HepG2 (cell line): ENCODE results near the gene SPTBN4. TPM values are rescaled to one million over a fixed set of nuclear protein-coding genes. Genes with fewer than 3 reads are reported as not detected.

Experiments
- AGO1 ChIP-seq: fragments of 200-400 bp; formaldehyde crosslinking; IDR thresholded peaks from 2 replicates; pipeline ENCODE4 v1.6.1; 2017; ENCODE audit warnings: mild to moderate bottlenecking, low read depth, low read length, moderate library complexity; ENCODE audit not compliant: poor library complexity, severe bottlenecking
- FOXM1 ChIP-seq: sonication (generic); formaldehyde crosslinking; IDR thresholded peaks from 2 replicates; pipeline ENCODE4 v1.5.0; 2020; ENCODE audit warnings: missing genetic modification reagents
- GLI4 ChIP-seq: sonication (generic); formaldehyde crosslinking; IDR thresholded peaks from 2 replicates; pipeline ENCODE4 v1.5.1; 2020; ENCODE audit warnings: missing genetic modification reagents, mild to moderate bottlenecking, moderate library complexity, borderline replicate concordance
- HIVEP1 ChIP-seq: sonication (generic); formaldehyde crosslinking; IDR thresholded peaks from 2 replicates; pipeline ENCODE4 v1.4.0; 2020; ENCODE audit warnings: mild to moderate bottlenecking, missing genetic modification reagents
- JDP2 ChIP-seq: sonication (generic); formaldehyde crosslinking; IDR thresholded peaks from 2 replicates; pipeline ENCODE4 v1.8.1; 2022; ENCODE audit warnings: missing genetic modification reagents, borderline replicate concordance
- KDM5A ChIP-seq: fragments of 200-600 bp; sonication (generic); IDR thresholded peaks from 2 replicates; pipeline ENCODE4 v1.7.0; 2018; ENCODE audit warnings: antibody characterized with exemption, mild to moderate bottlenecking, low read length, borderline replicate concordance
- NPAS2 ChIP-seq: sonication (generic); formaldehyde crosslinking; IDR thresholded peaks from 2 replicates; pipeline ENCODE4 v1.8.0; 2022; ENCODE audit warnings: mild to moderate bottlenecking, missing genetic modification reagents, borderline replicate concordance
- PHF21A ChIP-seq: sonication (generic); formaldehyde crosslinking; IDR thresholded peaks from 2 replicates; pipeline ENCODE4 v1.5.0; 2020; ENCODE audit warnings: mild to moderate bottlenecking, missing genetic modification reagents
- SAP130 ChIP-seq: IDR thresholded peaks from 2 replicates; pipeline ENCODE4 v1.6.1; 2016; ENCODE audit warnings: low read depth
- ZBTB7A ChIP-seq: sonication (generic); formaldehyde crosslinking; IDR thresholded peaks from 2 replicates; pipeline ENCODE4 v1.8.0; 2022; ENCODE audit warnings: mild to moderate bottlenecking, missing genetic modification reagents
- ZNF20 ChIP-seq: sonication (generic); formaldehyde crosslinking; IDR thresholded peaks from 2 replicates; pipeline ENCODE4 v1.4.0; 2020; ENCODE audit warnings: mild to moderate bottlenecking, moderate library complexity, missing genetic modification reagents
- ZNF354B ChIP-seq: sonication (generic); formaldehyde crosslinking; IDR thresholded peaks from 2 replicates; pipeline ENCODE4 v1.8.0; 2022; ENCODE audit warnings: mild to moderate bottlenecking, missing genetic modification reagents
- ZNF737 ChIP-seq: sonication (generic); formaldehyde crosslinking; IDR thresholded peaks from 2 replicates; pipeline ENCODE4 v1.5.0; 2020; ENCODE audit warnings: missing genetic modification reagents, mild to moderate bottlenecking, borderline replicate concordance
- ZNF747 ChIP-seq: sonication (generic); formaldehyde crosslinking; IDR thresholded peaks from 2 replicates; pipeline ENCODE4 v1.8.1; 2023; ENCODE audit warnings: missing genetic modification reagents, mild to moderate bottlenecking, borderline replicate concordance
- ZNF883 ChIP-seq: sonication (generic); formaldehyde crosslinking; IDR thresholded peaks from 2 replicates; pipeline ENCODE4 v1.5.1; 2020; ENCODE audit warnings: mild to moderate bottlenecking, missing genetic modification reagents; ENCODE audit errors: not compliant biosample characterization
- polyA plus RNA-seq, 8 experiments: library from polyadenylated mRNA; depleted of rRNA in 3 of 8; stranded (reverse) in 7 of 8; unstranded in 1 of 8; fragments of >200 nt; fragmentation: Illumina TruSeq in 4 of 8; extraction: Trizol in 4 of 8; gene quantifications; 2 replicates each; pipeline versions ENCODE4 v1.2.1 to v1.2.3, GENCODE V29; 2011 to 2016; ENCODE audit warnings: low read depth in 4 of 8, missing spikeins in 1 of 8, mixed read lengths in 1 of 8; ENCODE audit not compliant: insufficient read depth in 1 of 8
- total RNA-seq, 5 experiments: library from RNA; depleted of rRNA; stranded (reverse); fragments of >200 nt; fragmentation: Illumina TruSeq; extraction: Trizol; gene quantifications; 2 replicates each; pipeline ENCODE4 v1.2.3, GENCODE V29; 2016; ENCODE audit warnings: low read depth in 1 of 5
- TF ChIP-seq, protein P1 (sequence below): sonication (generic); formaldehyde crosslinking; IDR thresholded peaks from 2 replicates; pipeline ENCODE4 v1.5.1; 2020; ENCODE audit warnings: missing genetic modification reagents, mild to moderate bottlenecking, borderline replicate concordance
- TF ChIP-seq, protein P2 (sequence below), 2 experiments: sonication (generic) in 1 of 2; formaldehyde crosslinking in 1 of 2; IDR thresholded peaks; 2 replicates each; pipeline versions ENCODE4 v1.6.1 to v1.9.0; 2014 to 2022; ENCODE audit warnings: antibody characterized with exemption in 1 of 2, borderline replicate concordance in 1 of 2, inconsistent platforms in 1 of 2, low read depth in 1 of 2, missing genetic modification reagents in 1 of 2
- TF ChIP-seq, protein P3 (sequence below): IDR thresholded peaks from 2 replicates; pipeline ENCODE4 v1.6.1; 2016; ENCODE audit warnings: mild to moderate bottlenecking, missing biosample characterization, missing genetic modification reagents
- TF ChIP-seq, protein P4 (sequence below): sonication (generic); formaldehyde crosslinking; IDR thresholded peaks from 2 replicates; pipeline ENCODE4 v1.4.0; 2020; ENCODE audit warnings: missing genetic modification reagents

SPTBN4 gene
- total and polyA plus RNA-seq, 2 of the 13 experiments (the other 11 are each of a cell fraction or from before 2014, with no cell fraction given): 0.11 TPM

DNA sequence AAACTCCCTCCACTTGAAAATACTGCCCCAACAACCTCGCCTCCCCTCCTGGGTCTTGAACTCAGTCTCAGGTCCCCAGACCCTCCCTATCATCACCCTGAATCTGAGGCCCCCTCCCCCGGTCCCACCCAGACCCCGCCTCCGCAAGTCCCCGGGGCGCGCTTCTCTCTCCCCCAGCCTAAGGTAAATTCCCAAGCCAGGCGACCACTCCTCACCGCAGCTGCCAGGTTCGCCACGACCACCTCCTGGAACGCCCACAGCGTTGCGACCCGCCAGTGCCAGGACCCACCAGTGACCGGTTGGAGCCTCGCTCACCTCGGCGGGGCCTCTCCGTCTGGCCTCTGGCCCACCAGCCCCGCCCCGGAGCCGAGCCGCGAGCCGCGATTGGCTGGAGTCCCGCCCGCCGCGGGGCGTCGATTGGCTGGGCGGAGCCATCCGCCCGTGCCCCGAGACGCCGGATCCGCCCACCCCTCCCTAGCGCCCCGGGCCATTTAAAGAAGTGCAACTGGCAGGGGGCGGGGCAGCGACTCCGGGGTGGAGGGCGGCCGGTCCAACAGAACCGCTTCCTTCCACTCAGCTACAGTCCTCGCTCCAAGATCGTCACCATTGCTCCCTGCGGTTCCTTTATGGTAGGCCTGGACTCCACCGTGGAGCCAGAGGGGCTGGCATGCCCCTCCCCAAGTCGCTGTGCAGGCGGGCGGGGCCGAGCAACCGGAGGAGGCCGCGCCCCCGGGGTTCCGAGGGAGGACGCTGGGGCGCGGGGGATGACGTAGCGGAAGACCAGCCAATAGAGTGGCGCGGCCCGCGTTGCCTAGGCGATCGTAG, 22.6 kb upstream of the SPTBN4 start, which contains the start of gene SERTAD3 (continued):
- TF ChIP-seq SAP130 (CRISPR knock-in tag) (peak; percentile 84), KDM5A (peak; percentile 75; the same call in 1 of the 2 replicates), JDP2 (no peak), FOXM1 (CRISPR knock-in tag) (no peak), ZNF354B (CRISPR knock-in tag) (no peak), AGO1 (no peak), PHF21A (CRISPR knock-in tag) (peak; percentile 75), GLI4 (no peak), ZNF883 (CRISPR knock-in tag) (peak; percentile 77), ZNF20 (no peak; the same call in 1 of the 2 replicates), ZNF747 (no peak; the same call in 1 of the 2 replicates), NPAS2 (CRISPR knock-in tag) (no peak), ZBTB7A (CRISPR knock-in tag) (peak; percentile 83), HIVEP1 (CRISPR knock-in tag) (peak; percentile 88), ZNF737 (no peak)
- TF ChIP-seq, protein P1, sequence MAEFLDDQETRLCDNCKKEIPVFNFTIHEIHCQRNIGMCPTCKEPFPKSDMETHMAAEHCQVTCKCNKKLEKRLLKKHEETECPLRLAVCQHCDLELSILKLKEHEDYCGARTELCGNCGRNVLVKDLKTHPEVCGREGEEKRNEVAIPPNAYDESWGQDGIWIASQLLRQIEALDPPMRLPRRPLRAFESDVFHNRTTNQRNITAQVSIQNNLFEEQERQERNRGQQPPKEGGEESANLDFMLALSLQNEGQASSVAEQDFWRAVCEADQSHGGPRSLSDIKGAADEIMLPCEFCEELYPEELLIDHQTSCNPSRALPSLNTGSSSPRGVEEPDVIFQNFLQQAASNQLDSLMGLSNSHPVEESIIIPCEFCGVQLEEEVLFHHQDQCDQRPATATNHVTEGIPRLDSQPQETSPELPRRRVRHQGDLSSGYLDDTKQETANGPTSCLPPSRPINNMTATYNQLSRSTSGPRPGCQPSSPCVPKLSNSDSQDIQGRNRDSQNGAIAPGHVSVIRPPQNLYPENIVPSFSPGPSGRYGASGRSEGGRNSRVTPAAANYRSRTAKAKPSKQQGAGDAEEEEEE (CRISPR knock-in tag): no peak; the same call in 1 of the 2 replicates
- TF ChIP-seq, protein P2, sequence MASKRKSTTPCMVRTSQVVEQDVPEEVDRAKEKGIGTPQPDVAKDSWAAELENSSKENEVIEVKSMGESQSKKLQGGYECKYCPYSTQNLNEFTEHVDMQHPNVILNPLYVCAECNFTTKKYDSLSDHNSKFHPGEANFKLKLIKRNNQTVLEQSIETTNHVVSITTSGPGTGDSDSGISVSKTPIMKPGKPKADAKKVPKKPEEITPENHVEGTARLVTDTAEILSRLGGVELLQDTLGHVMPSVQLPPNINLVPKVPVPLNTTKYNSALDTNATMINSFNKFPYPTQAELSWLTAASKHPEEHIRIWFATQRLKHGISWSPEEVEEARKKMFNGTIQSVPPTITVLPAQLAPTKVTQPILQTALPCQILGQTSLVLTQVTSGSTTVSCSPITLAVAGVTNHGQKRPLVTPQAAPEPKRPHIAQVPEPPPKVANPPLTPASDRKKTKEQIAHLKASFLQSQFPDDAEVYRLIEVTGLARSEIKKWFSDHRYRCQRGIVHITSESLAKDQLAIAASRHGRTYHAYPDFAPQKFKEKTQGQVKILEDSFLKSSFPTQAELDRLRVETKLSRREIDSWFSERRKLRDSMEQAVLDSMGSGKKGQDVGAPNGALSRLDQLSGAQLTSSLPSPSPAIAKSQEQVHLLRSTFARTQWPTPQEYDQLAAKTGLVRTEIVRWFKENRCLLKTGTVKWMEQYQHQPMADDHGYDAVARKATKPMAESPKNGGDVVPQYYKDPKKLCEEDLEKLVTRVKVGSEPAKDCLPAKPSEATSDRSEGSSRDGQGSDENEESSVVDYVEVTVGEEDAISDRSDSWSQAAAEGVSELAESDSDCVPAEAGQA (IDR thresholded peaks at IDR 0.05; ENCODE audit: low read depth): no peak; the same call in 1 of the 2 replicates
- TF ChIP-seq, protein P2 (CRISPR knock-in tag; IDR thresholded peaks at IDR 0.05; ENCODE audit: borderline replicate concordance): no peak
- TF ChIP-seq, protein P3, sequence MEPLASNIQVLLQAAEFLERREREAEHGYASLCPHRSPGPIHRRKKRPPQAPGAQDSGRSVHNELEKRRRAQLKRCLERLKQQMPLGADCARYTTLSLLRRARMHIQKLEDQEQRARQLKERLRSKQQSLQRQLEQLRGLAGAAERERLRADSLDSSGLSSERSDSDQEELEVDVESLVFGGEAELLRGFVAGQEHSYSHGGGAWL: 0 out of 2 replicates have a peak, but pooled peaks have one; percentile 22
- TF ChIP-seq, protein P4, sequence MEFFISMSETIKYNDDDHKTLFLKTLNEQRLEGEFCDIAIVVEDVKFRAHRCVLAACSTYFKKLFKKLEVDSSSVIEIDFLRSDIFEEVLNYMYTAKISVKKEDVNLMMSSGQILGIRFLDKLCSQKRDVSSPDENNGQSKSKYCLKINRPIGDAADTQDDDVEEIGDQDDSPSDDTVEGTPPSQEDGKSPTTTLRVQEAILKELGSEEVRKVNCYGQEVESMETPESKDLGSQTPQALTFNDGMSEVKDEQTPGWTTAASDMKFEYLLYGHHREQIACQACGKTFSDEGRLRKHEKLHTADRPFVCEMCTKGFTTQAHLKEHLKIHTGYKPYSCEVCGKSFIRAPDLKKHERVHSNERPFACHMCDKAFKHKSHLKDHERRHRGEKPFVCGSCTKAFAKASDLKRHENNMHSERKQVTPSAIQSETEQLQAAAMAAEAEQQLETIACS (CRISPR knock-in tag): 0 out of 2 replicates have a peak, but pooled peaks have one; percentile 26
